Measurements from ENCODE around the gene GFI1B. TPM values are rescaled to one million over a fixed set of nuclear protein-coding genes. Genes with fewer than 3 reads are reported as not detected.
A peak's percentile ranks its signal among the peaks of the same experiment; 100 is the strongest.

The GFI1B gene
- total RNA-seq, 1 donor from 2014 or later, result not detected

DNA sequence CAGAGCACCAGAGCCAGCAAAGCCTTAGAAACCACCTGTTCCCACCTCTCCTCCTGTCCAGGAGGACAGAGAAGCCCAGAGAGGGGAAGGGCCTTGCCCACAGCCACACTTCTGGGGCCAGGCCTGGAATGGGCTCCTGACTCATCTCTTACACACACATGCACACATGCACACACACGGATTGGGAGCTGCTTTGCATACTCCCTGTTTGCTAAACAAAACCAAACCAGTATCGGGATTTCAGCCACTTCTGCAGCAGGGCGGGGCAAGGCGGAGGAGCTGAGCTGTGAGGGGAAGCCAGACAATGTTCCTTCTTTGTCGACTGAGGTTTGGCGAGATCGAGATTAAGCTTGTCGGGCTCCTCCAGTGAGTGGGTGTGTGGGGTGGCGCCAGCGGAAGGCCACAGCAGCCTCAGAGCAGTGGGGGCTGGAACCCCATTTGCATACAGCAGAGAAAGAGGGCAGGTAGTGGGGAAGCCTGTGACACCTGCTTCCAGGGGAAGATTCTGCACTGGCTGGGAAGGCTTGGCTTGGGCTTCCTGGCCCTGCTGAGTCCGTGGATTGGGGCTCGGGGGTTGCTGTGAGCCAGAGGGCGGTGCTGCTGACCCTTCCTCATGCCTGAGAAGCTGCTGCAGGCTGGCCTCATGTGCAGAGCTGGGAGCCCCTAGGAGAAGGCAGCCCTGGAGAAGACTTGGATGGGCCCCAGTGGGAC, 16.1 kb downstream of the GFI1B start:
- Histone ChIP-seq H3K4me3 (ENCODE audit: insufficient read depth, low read depth, low read length) (no peak overlapping the region), H3K4me1 (ENCODE audit: insufficient read depth, low read length) (no peaks in the 10 kb centered on the region), H4K20me1 (ENCODE audit: insufficient read depth, low read length) (no peaks in the 10 kb centered on the region), H3K36me3 (ENCODE audit: insufficient read depth, low read length) (no peaks in the 10 kb centered on the region), H3K9ac (ENCODE audit: low read length) (no peak overlapping the region), H3K9me3 (ENCODE audit: insufficient read depth, low read depth, low read length) (no peaks in the 10 kb centered on the region), H3K27ac (ENCODE audit: low read depth, low read length) (no peak overlapping the region), H3K27me3 (ENCODE audit: insufficient read depth, low read length) (peaks cover 26% of the 10 kb centered on the region), H2AFZ (ENCODE audit: low read depth, low read length) (no peak overlapping the region), H3K4me2 (ENCODE audit: low read length) (peak overlapping the region; percentile 38), H3K79me2 (ENCODE audit: insufficient read depth, low read length) (no peaks in the 10 kb centered on the region)
- Mint-ChIP-seq H3K27ac (ENCODE audit: unreplicated experiment) (no peak overlapping the region), H3K27me3 (ENCODE audit: low read depth, unreplicated experiment) (peaks cover 42% of the 10 kb centered on the region), H3K36me3 (ENCODE audit: low read depth, unreplicated experiment) (no peaks in the 10 kb centered on the region), H3K4me3 (ENCODE audit: unreplicated experiment) (no peak overlapping the region), H3K4me1 (ENCODE audit: low read depth, unreplicated experiment) (peaks cover 12% of the 10 kb centered on the region), H3K9me3 (ENCODE audit: unreplicated experiment) (no peaks in the 10 kb centered on the region)
- DNase-seq (ENCODE audit: low read depth) (peak; percentile 50), FAIRE-seq (no peak)
- TF ChIP-seq, protein P1, sequence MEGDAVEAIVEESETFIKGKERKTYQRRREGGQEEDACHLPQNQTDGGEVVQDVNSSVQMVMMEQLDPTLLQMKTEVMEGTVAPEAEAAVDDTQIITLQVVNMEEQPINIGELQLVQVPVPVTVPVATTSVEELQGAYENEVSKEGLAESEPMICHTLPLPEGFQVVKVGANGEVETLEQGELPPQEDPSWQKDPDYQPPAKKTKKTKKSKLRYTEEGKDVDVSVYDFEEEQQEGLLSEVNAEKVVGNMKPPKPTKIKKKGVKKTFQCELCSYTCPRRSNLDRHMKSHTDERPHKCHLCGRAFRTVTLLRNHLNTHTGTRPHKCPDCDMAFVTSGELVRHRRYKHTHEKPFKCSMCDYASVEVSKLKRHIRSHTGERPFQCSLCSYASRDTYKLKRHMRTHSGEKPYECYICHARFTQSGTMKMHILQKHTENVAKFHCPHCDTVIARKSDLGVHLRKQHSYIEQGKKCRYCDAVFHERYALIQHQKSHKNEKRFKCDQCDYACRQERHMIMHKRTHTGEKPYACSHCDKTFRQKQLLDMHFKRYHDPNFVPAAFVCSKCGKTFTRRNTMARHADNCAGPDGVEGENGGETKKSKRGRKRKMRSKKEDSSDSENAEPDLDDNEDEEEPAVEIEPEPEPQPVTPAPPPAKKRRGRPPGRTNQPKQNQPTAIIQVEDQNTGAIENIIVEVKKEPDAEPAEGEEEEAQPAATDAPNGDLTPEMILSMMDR (IDR thresholded peaks at IDR 0.05; ENCODE audit: insufficient read depth, low read depth, low read length), result no peak
- TF ChIP-seq EZH2 (IDR thresholded peaks at IDR 0.05; ENCODE audit: insufficient read depth, low read length), result no peak

DNA sequence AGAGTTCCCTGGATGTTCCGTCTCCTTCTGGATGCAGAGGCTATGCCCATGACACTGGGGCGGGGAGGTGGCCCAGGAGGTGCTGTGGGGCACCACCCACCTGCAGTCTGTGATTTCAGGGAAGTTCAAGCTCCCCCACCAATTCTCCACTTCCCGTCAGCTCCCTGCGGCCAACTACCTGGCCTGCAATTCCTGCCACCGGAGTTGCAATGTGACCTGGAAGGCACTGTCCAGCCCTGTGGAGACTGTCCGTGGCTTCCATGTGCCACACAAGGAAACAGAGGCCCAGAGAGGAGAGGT, 16.6 kb downstream of the GFI1B start:
- peaks cover 29% of the 10 kb centered on the region for H3K27me3 ChIP-seq (ENCODE audit: insufficient read depth, low read length)
- Mint-ChIP-seq H3K4me3 (ENCODE audit: unreplicated experiment) (no peak overlapping the region), H3K27me3 (ENCODE audit: low read depth, unreplicated experiment) (peaks cover 43% of the 10 kb centered on the region), H3K27ac (ENCODE audit: unreplicated experiment) (no peak overlapping the region), H3K9me3 (ENCODE audit: unreplicated experiment) (no peaks in the 10 kb centered on the region), H3K4me1 (ENCODE audit: low read depth, unreplicated experiment) (peaks cover 12% of the 10 kb centered on the region), H3K36me3 (ENCODE audit: low read depth, unreplicated experiment) (no peaks in the 10 kb centered on the region)
- H3K27ac ChIP-seq (ENCODE audit: low read depth, low read length), result no peak overlapping the region
- H3K4me3 ChIP-seq (ENCODE audit: insufficient read depth, low read depth, low read length), result no peak overlapping the region
- no peaks in the 10 kb centered on the region for H4K20me1 ChIP-seq (ENCODE audit: insufficient read depth, low read length)
- H3K79me2 ChIP-seq (ENCODE audit: insufficient read depth, low read length), result no peaks in the 10 kb centered on the region
- H3K4me1 ChIP-seq (ENCODE audit: insufficient read depth, low read length), result no peaks in the 10 kb centered on the region
- DNase-seq (ENCODE audit: low read depth) (no peak), FAIRE-seq (no peak)
- no peak overlapping the region for H2AFZ ChIP-seq (ENCODE audit: low read depth, low read length)
- no peaks in the 10 kb centered on the region for H3K9me3 ChIP-seq (ENCODE audit: insufficient read depth, low read depth, low read length)
- TF ChIP-seq EZH2 (IDR thresholded peaks at IDR 0.05; ENCODE audit: insufficient read depth, low read length), result no peak
- TF ChIP-seq, protein P1 (IDR thresholded peaks at IDR 0.05; ENCODE audit: insufficient read depth, low read depth, low read length), result no peak
- H3K4me2 ChIP-seq (ENCODE audit: low read length), result no peak overlapping the region
- H3K9ac ChIP-seq (ENCODE audit: low read length), result no peak overlapping the region
- no peaks in the 10 kb centered on the region for H3K36me3 ChIP-seq (ENCODE audit: insufficient read depth, low read length)

DNA sequence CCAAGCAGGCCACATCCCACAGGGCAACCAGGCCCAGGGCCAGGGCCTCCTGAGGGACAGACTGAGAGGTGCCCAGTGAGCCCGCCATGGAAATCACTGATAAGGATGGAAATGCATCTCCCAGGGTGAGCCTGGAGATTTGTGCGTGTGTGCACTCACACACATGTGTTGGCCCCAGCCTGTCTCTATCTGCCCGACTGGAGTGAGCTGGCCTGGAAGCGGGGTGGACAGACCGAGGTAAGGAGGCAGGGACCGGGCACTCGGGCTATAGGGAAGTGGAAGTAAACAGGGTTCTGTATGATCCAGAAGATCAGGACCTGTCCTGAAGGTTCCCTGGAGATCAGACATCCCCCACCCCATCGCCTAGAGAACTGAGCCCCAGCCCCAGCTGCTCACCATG, 17.4 kb downstream of the GFI1B start:
- Histone ChIP-seq H3K4me1 (ENCODE audit: insufficient read depth, low read length) (no peaks in the 10 kb centered on the region), H3K79me2 (ENCODE audit: insufficient read depth, low read length) (no peaks in the 10 kb centered on the region), H3K36me3 (ENCODE audit: insufficient read depth, low read length) (no peaks in the 10 kb centered on the region), H3K9ac (ENCODE audit: low read length) (no peak overlapping the region), H3K9me3 (ENCODE audit: insufficient read depth, low read depth, low read length) (no peaks in the 10 kb centered on the region), H3K27me3 (ENCODE audit: insufficient read depth, low read length) (peaks cover 28% of the 10 kb centered on the region), H2AFZ (ENCODE audit: low read depth, low read length) (no peak overlapping the region), H3K27ac (ENCODE audit: low read depth, low read length) (no peak overlapping the region), H3K4me3 (ENCODE audit: insufficient read depth, low read depth, low read length) (no peak overlapping the region), H4K20me1 (ENCODE audit: insufficient read depth, low read length) (no peaks in the 10 kb centered on the region), H3K4me2 (ENCODE audit: low read length) (no peak overlapping the region)
- no peak for TF ChIP-seq EZH2 (IDR thresholded peaks at IDR 0.05; ENCODE audit: insufficient read depth, low read length)
- H3K4me1 Mint-ChIP-seq (ENCODE audit: low read depth, unreplicated experiment), result peaks cover 12% of the 10 kb centered on the region
- no peak overlapping the region for H3K4me3 Mint-ChIP-seq (ENCODE audit: unreplicated experiment)
- H3K9me3 Mint-ChIP-seq (ENCODE audit: unreplicated experiment), result no peaks in the 10 kb centered on the region
- peaks cover 47% of the 10 kb centered on the region for H3K27me3 Mint-ChIP-seq (ENCODE audit: low read depth, unreplicated experiment)
- no peak overlapping the region for H3K27ac Mint-ChIP-seq (ENCODE audit: unreplicated experiment)
- no peaks in the 10 kb centered on the region for H3K36me3 Mint-ChIP-seq (ENCODE audit: low read depth, unreplicated experiment)
- DNase-seq (ENCODE audit: low read depth) (no peak), FAIRE-seq (no peak)
